ENCODE measurements around the gene SLC9A3. TPM values are rescaled to one million over a fixed set of nuclear protein-coding genes. Genes with fewer than 3 reads are reported as not detected.

Gene SLC9A3
- total and polyA plus RNA-seq, 4 donors = 2.3 to 7.2 (median 4.3) TPM

- no peaks in the 10 kb centered on the region for H3K9me3 ChIP-seq (ENCODE audit: control insufficient read depth, insufficient read depth, low read length)
- H3K4me1 ChIP-seq (ENCODE audit: control insufficient read depth, insufficient read depth, low read length) = peaks cover 7% of the 10 kb centered on the region
- H3K4me3 ChIP-seq (ENCODE audit: low read depth, low read length) = no peak overlapping the region
- WGBS (ENCODE audit: insufficient coverage) = 92% methylated on average over 32 of the region's 32 CpGs
- H3K27ac ChIP-seq (ENCODE audit: low read depth, low read length) = no peak overlapping the region
- H3K27me3 ChIP-seq (ENCODE audit: control insufficient read depth, insufficient read depth, low read length) = no peaks in the 10 kb centered on the region
- H3K36me3 ChIP-seq (ENCODE audit: control insufficient read depth, insufficient read depth, low read length) = peaks cover 7% of the 10 kb centered on the region
- no peak for DNase-seq (ENCODE audit: low read depth in 4 of 6, low spot score in 6 of 6)
Observed at GRCh38 chr5:422323-423232, 101.7 kb downstream of the SLC9A3 start.

- Histone ChIP-seq H3K4me1 (ENCODE audit: control insufficient read depth, insufficient read depth, low read length) (peaks cover 7% of the 10 kb centered on the region), H3K4me3 (ENCODE audit: low read depth, low read length) (no peak overlapping the region), H3K36me3 (ENCODE audit: control insufficient read depth, insufficient read depth, low read length) (peaks cover 6% of the 10 kb centered on the region), H3K27ac (ENCODE audit: low read depth, low read length) (no peak overlapping the region), H3K27me3 (ENCODE audit: control insufficient read depth, insufficient read depth, low read length) (no peaks in the 10 kb centered on the region), H3K9me3 (ENCODE audit: control insufficient read depth, insufficient read depth, low read length) (no peaks in the 10 kb centered on the region)
- 88% methylated on average over 13 of the region's 13 CpGs for WGBS (ENCODE audit: insufficient coverage)
- no peak for DNase-seq (ENCODE audit: low read depth in 4 of 6, low spot score in 6 of 6)
Observed at GRCh38 chr5:421901-422300, 102.3 kb downstream of the SLC9A3 start.

- no peaks in the 10 kb centered on the region for H3K27me3 ChIP-seq (ENCODE audit: control insufficient read depth, insufficient read depth, low read length)
- no peak overlapping the region for H3K27ac ChIP-seq (ENCODE audit: low read depth, low read length)
- H3K36me3 ChIP-seq (ENCODE audit: control insufficient read depth, insufficient read depth, low read length) = peaks cover 6% of the 10 kb centered on the region
- no peak overlapping the region for H3K4me3 ChIP-seq (ENCODE audit: low read depth, low read length)
- DNase-seq (ENCODE audit: low read depth in 4 of 6, low spot score in 6 of 6) = no peak
- WGBS (ENCODE audit: insufficient coverage) = 86% methylated on average over 31 of the region's 34 CpGs
- no peaks in the 10 kb centered on the region for H3K9me3 ChIP-seq (ENCODE audit: control insufficient read depth, insufficient read depth, low read length)
- H3K4me1 ChIP-seq (ENCODE audit: control insufficient read depth, insufficient read depth, low read length) = peaks cover 8% of the 10 kb centered on the region
Observed at GRCh38 chr5:421287-421880, 102.9 kb downstream of the SLC9A3 start.

- no peak for DNase-seq (ENCODE audit: low read depth in 4 of 6, low spot score in 6 of 6)
- no peaks in the 10 kb centered on the region for H3K27me3 ChIP-seq (ENCODE audit: control insufficient read depth, insufficient read depth, low read length)
- peaks cover 14% of the 10 kb centered on the region for H3K4me1 ChIP-seq (ENCODE audit: control insufficient read depth, insufficient read depth, low read length)
- H3K4me3 ChIP-seq (ENCODE audit: low read depth, low read length) = no peak overlapping the region
- H3K27ac ChIP-seq (ENCODE audit: low read depth, low read length) = no peak overlapping the region
- H3K36me3 ChIP-seq (ENCODE audit: control insufficient read depth, insufficient read depth, low read length) = peaks cover 6% of the 10 kb centered on the region
- WGBS (ENCODE audit: insufficient coverage) = 92% methylated on average over 47 of the region's 52 CpGs
- H3K9me3 ChIP-seq (ENCODE audit: control insufficient read depth, insufficient read depth, low read length) = no peaks in the 10 kb centered on the region
Observed at GRCh38 chr5:420632-421286, 103.5 kb downstream of the SLC9A3 start.

Small RNAs within 50 kb of the gene (small RNA-seq; reads per million reads assigned to genes)
- not detected for gene MIR4456 (ENCODE audit: low replicate concordance)

Other genes with a start within 250 kb of the SLC9A3 start
- gene AHRR, start 202.7 kb downstream of the SLC9A3 start, total RNA-seq = 1 to 10 TPM; 2.8 to 3.4 TPM
- gene AHRR, start 202.7 kb downstream of the SLC9A3 start, polyA plus RNA-seq (ENCODE audit: insufficient read length in 2 of 2) = 1 to 10 TPM; 4.3 to 5.5 TPM
- gene EXOC3, start 81.3 kb downstream of the SLC9A3 start, total RNA-seq = 10 to 100 TPM; 29.7 to 44.2 TPM
- gene EXOC3, start 81.3 kb downstream of the SLC9A3 start, polyA plus RNA-seq (ENCODE audit: insufficient read length in 2 of 2) = 10 to 100 TPM; 61.8 to 68.6 TPM
- gene CEP72, start 87.9 kb upstream of the SLC9A3 start, total RNA-seq = 1 to 10 TPM; 3.5 to 6.1 TPM
- gene CEP72, start 87.9 kb upstream of the SLC9A3 start, polyA plus RNA-seq (ENCODE audit: insufficient read length in 2 of 2) = 10 to 100 TPM; 12.1 TPM
- 10 to 100 TPM; 17.4 to 27.9 TPM for gene TPPP, start 168.9 kb upstream of the SLC9A3 start, total RNA-seq
- gene TPPP, start 168.9 kb upstream of the SLC9A3 start, polyA plus RNA-seq (ENCODE audit: insufficient read length in 2 of 2) = 10 to 100 TPM; 57.8 to 64.0 TPM

Data from spinal cord (tissue), 10 donors.